ENCODE measurements around the gene NUP210L.

NUP210L gene

DNA sequence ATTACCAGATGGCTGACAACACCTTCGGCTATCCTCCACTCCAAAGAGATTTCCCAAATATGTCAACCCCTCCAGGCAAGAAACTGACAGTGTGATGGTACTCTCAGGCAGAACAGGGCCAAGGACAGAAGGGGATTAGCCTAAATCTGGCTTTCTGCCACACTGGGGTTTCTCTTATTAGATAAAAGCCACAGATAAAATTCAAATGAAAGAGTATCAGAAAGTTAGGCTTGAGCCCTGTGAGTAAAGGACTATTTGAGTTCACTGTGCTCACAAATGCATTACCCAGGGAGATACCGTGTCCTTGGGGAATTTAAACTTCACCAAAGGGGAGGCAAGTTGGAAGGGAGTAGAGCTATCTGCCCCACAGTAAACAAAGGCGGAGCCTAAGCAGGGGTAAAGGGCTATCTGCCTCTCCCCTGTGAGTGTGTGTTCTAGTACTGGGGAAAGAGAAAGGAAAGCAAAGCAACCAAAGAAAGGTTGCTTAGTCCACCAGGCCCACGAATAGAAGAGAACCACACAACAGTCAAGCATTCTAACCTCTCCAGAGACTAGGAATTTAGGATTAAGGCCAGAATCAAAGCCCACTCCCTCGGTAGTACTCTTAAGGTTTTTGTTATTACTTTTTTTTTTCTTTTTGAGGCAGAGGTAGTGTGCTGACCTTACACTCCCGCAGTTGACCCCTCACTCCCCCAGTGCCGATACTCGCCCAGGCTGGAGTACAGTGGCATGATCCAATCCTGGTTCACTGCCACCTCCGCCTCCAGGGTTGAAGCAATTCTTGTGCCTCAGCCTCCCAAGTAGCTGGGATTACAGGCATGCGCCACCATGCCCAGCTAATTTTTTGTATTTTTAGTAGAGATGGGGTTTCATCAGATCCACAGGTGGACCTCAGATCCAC, 24.3 kb upstream of the NUP210L start:
- Mint-ChIP-seq H3K4me1 (peaks cover 77% of the 10 kb centered on the region), H3K27ac (peak overlapping the region; percentile 94), H3K36me3 (peaks cover 95% of the 10 kb centered on the region), H3K9me3 (no peaks in the 10 kb centered on the region), H3K4me3 (peak overlapping the region; percentile 93)
- no peak for DNase-seq (ENCODE audit: low spot score in 2 of 2)
- ATAC-seq = no peak

GRCh38 chr1:154178013-154178412, 23.1 kb upstream of the NUP210L start:
- Mint-ChIP-seq H3K9me3 (no peaks in the 10 kb centered on the region), H3K36me3 (peaks cover 99% of the 10 kb centered on the region), H3K27ac (peak overlapping the region; percentile 94), H3K4me3 (peak overlapping the region; percentile 93), H3K4me1 (peaks cover 72% of the 10 kb centered on the region)
- DNase-seq (ENCODE audit: low spot score in 2 of 2) = no peak
- no peak for ATAC-seq

DNA sequence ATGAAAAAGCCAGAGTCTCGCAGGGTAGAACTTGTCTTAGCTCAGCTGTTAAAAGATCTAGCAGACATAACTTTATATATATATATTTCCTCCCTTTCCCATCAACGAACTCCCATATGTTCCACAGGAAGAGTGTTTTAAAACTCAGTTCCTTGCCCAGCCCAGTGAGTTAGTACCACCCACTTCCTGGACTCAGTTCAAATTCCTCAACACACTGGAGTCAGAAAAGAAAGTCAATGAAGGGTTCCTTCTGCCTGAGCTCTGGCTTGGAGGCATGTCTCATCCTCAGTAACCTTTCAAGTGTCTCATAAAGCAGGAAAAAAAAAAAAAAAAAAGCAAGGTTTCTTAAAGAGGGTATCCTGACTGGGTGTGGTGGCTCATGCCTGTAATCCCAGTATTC, 21.5 kb upstream of the NUP210L start:
- Mint-ChIP-seq H3K36me3 (peaks cover 100% of the 10 kb centered on the region), H3K4me1 (peaks cover 76% of the 10 kb centered on the region), H3K4me3 (peak overlapping the region; percentile 11), H3K9me3 (no peaks in the 10 kb centered on the region), H3K27ac (peak overlapping the region; percentile 94)
- no peak for DNase-seq (ENCODE audit: low spot score in 2 of 2)
- no peak for ATAC-seq

GRCh38 chr1:154174654-154175053, 19.8 kb upstream of the NUP210L start:
- DNase-seq (ENCODE audit: low spot score in 2 of 2) (no peak), ATAC-seq (no peak)
- Mint-ChIP-seq H3K27ac (peak overlapping the region; percentile 94), H3K4me3 (no peak overlapping the region), H3K4me1 (peaks cover 77% of the 10 kb centered on the region), H3K9me3 (no peaks in the 10 kb centered on the region), H3K36me3 (peaks cover 100% of the 10 kb centered on the region)

- H3K27ac Mint-ChIP-seq = peak overlapping the region; percentile 89
- peaks cover 64% of the 10 kb centered on the region for H3K4me1 Mint-ChIP-seq
- DNase-seq (ENCODE audit: low spot score in 2 of 2) (no peak), ATAC-seq (no peak)
- H3K36me3 Mint-ChIP-seq = peaks cover 100% of the 10 kb centered on the region
- H3K9me3 Mint-ChIP-seq = no peaks in the 10 kb centered on the region
- H3K4me3 Mint-ChIP-seq = no peak overlapping the region
Observed at GRCh38 chr1:154171880-154172279, 17.0 kb upstream of the NUP210L start.

- H3K36me3 Mint-ChIP-seq = peaks cover 100% of the 10 kb centered on the region
- DNase-seq (ENCODE audit: low spot score in 2 of 2) = no peak
- H3K4me3 Mint-ChIP-seq = peak overlapping the region; percentile 30
- H3K9me3 Mint-ChIP-seq = no peaks in the 10 kb centered on the region
- peaks cover 57% of the 10 kb centered on the region for H3K4me1 Mint-ChIP-seq
- peak overlapping the region; percentile 89 for H3K27ac Mint-ChIP-seq
- ATAC-seq = no peak
Observed at GRCh38 chr1:154171223-154171583, 16.3 kb upstream of the NUP210L start.

- Mint-ChIP-seq H3K36me3 (peaks cover 100% of the 10 kb centered on the region), H3K27ac (peak overlapping the region; percentile 89)
- DNase-seq (ENCODE audit: low spot score in 2 of 2) = peak; percentile 16 to 74
Observed at GRCh38 chr1:154170547-154171222, 15.8 kb upstream of the NUP210L start.

DNA sequence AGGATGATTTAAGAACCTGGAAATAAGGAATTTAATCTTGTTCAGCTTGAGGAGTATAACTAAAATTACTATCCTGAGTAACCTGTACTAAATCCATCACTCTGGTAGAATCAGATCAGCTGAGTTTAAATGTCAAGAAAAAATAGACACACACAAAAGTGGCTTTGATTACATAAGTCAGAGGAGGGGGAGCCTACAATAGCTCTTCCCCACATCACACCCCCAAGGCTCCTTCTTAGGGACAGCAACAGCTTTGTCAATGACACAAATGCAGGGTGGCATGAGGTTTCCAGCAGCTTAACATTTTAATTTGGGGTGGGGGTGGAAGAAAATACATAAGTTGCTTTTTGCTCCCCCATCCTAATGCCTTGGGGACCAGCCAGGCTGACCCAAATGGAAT, 12.6 kb upstream of the NUP210L start:
- H3K9me3 Mint-ChIP-seq = no peaks in the 10 kb centered on the region
- H3K4me3 Mint-ChIP-seq = no peak overlapping the region
- H3K36me3 Mint-ChIP-seq = peaks cover 100% of the 10 kb centered on the region
- DNase-seq (ENCODE audit: low spot score in 2 of 2) (no peak), ATAC-seq (no peak)
- peak overlapping the region; percentile 74 for H3K27ac Mint-ChIP-seq
- H3K4me1 Mint-ChIP-seq = peaks cover 62% of the 10 kb centered on the region

More at GRCh38 chr1:154170547-154171222, 15.8 kb upstream of the NUP210L start:
- Mint-ChIP-seq H3K4me1 (peaks cover 52% of the 10 kb centered on the region), H3K4me3 (peak overlapping the region; percentile 30), H3K9me3 (no peaks in the 10 kb centered on the region)
- ATAC-seq = peak; percentile 100

GRCh38 chr1:154166207-154166606, 11.3 kb upstream of the NUP210L start:
- H3K4me1 Mint-ChIP-seq = peaks cover 49% of the 10 kb centered on the region

GRCh38 chr1:154159554-154159953, 4.7 kb upstream of the NUP210L start:
- no peak for DNase-seq (ENCODE audit: low spot score in 2 of 2)
- ATAC-seq = no peak
- Mint-ChIP-seq H3K4me3 (no peak overlapping the region), H3K4me1 (peaks cover 60% of the 10 kb centered on the region), H3K36me3 (peaks cover 100% of the 10 kb centered on the region), H3K27ac (no peak overlapping the region), H3K9me3 (peaks cover 2% of the 10 kb centered on the region)

More at GRCh38 chr1:154166207-154166606, 11.3 kb upstream of the NUP210L start:
- Mint-ChIP-seq H3K4me3 (no peak overlapping the region), H3K36me3 (peaks cover 100% of the 10 kb centered on the region), H3K9me3 (no peaks in the 10 kb centered on the region), H3K27ac (no peak overlapping the region)
- ATAC-seq (no peak), DNase-seq (ENCODE audit: low spot score in 2 of 2) (no peak)

DNA sequence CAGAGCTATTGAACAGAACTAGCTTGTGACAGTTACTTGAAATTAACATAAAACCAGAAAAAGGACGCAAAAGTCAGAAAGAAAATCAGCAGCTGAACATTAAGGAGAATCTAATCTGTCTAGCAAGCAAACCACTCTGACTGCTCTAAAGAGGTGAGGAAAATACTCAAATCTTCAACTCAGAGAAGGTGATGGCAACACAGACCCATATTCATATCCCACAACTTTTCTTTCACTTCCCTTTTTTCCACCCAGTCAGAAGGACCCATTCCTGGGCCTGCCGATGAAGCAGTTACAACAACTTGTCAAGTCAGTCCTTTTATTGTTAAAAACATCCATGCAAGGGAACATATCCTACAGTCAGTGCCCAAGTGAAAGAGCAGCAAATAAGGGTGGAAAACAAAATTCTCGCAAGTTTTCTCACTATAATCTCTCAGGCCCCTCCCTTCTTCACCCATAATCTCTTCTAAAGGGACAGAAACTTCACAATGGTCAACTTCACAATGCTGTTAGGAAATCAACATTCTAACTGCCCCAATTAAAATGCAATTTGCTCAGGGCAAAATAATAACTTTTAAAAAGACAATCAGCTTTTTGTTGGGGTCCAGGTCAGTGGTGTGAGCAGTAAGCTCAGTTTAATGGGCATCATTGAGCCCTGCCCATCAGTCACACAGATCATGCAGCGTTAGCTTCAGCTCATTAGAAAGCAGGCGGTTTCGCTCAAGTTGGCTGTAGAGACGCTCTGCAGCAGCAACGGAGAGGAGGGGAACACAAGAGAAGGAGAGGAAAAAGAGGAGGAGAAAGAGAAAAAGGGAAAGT, 3.6 kb upstream of the NUP210L start:
- no peak for DNase-seq (ENCODE audit: low spot score in 2 of 2)
- ATAC-seq = peak; percentile 3
- Mint-ChIP-seq H3K4me1 (peaks cover 57% of the 10 kb centered on the region), H3K27ac (peak overlapping the region; percentile 72), H3K9me3 (peaks cover 2% of the 10 kb centered on the region), H3K4me3 (peak overlapping the region; percentile 64), H3K36me3 (peaks cover 100% of the 10 kb centered on the region)

DNA sequence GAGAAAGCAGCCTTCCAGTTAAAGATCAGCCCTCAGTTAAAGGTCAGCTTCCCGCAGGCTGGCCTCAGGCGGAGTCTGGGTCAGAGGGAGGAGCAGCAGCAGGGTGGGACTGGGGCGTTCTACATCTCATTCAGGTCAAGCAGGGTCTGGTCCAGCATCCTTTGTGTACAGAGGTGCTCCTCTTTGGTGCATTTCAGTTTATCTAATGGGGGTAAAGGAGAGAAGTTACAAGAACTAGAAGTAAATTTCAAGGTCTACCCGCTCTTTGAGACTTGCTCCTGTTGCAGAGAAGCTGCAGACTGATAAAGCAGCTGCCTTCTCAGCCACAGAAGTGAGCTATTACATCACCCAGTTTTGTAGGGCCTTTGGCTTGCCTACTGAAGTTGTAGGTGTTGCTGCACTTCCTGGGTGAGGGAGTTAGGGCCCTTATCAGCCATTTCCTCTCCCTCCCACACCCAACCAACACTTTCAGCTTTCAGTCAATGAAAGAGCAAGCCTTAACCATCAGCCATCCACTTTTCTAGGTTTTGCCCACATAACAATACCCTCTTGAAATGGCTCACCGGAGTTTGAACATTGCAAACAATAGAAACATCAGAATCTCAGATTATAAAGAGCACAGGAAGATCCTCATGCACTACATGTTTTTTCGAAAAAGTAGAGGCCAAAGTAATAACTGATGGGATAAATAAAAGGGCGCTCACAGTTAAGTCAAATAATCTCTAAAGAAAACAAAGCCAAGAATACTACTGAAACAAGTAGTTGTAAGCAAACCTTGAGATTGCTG, 2.8 kb upstream of the NUP210L start:
- ATAC-seq = peak; percentile 99
- H3K4me3 Mint-ChIP-seq = peak overlapping the region; percentile 64
- H3K36me3 Mint-ChIP-seq = peaks cover 92% of the 10 kb centered on the region
- DNase-seq (ENCODE audit: low spot score in 2 of 2) = peak; percentile 43 to 82
- peaks cover 2% of the 10 kb centered on the region for H3K9me3 Mint-ChIP-seq
- H3K27ac Mint-ChIP-seq = peak overlapping the region; percentile 72
- H3K4me1 Mint-ChIP-seq = peaks cover 49% of the 10 kb centered on the region

DNA sequence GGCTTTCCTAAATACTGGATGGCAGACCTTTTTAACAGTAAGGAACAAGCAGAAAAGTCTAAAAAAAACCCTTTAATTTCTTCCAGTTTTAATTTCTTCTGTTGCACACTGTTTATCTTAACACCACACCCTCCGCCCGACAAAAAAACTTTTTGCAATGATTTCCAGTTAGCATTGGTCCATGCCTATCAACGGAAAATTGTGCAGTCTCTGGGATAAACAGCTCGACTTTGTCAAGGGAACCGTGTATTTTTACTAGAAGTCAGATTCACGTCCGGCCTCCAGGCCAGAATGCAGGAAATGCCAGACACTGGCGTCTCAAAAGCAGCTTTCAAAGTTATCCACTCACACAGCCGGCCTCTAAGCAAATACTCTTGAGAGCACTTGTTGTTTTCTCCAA, 378 bp upstream of the NUP210L start:
- no peak for ATAC-seq
- Mint-ChIP-seq H3K27ac (no peak overlapping the region), H3K9me3 (peaks cover 2% of the 10 kb centered on the region), H3K36me3 (peaks cover 67% of the 10 kb centered on the region), H3K4me3 (no peak overlapping the region), H3K4me1 (peaks cover 44% of the 10 kb centered on the region)
- DNase-seq (ENCODE audit: low spot score in 2 of 2) = no peak

GRCh38 chr1:154154053-154154452, 820 bp downstream of the NUP210L start:
- Mint-ChIP-seq H3K9me3 (no peaks in the 10 kb centered on the region), H3K36me3 (peaks cover 55% of the 10 kb centered on the region), H3K4me1 (peaks cover 35% of the 10 kb centered on the region), H3K27ac (peak overlapping the region; percentile 40), H3K4me3 (no peak overlapping the region)
- ATAC-seq (no peak), DNase-seq (ENCODE audit: low spot score in 2 of 2) (no peak)
